Measurements from ENCODE around the gene MAPT. TPM values are rescaled to one million over a fixed set of nuclear protein-coding genes. Genes with fewer than 3 reads are reported as not detected.

Gene MAPT
- total and polyA plus RNA-seq, 7 experiments from 2014 or later = 0.12 to 1.3 (median 0.80) TPM

DNA sequence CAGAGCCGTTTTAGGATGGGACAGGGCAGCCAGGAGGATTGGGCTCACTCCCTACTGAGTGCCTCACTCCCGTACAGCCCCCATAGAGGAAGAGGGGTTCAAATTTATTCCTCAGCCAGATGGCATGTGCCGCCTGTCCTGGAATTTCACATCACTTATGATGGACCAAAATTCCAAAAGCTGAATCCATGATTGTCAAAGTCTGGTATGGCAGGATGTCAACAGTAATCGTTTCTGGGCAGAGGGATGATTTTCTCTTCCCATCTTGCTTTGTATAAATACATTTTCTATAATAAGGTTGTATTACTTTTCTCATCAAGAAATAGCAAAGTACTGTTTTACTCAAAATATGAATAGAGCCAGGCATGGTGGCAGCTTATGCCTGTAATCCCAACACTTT is 66.0 kb downstream of the MAPT start:
- Mint-ChIP-seq H3K27ac (no peak overlapping the region), H3K36me3 (no peaks in the 10 kb centered on the region)

DNA sequence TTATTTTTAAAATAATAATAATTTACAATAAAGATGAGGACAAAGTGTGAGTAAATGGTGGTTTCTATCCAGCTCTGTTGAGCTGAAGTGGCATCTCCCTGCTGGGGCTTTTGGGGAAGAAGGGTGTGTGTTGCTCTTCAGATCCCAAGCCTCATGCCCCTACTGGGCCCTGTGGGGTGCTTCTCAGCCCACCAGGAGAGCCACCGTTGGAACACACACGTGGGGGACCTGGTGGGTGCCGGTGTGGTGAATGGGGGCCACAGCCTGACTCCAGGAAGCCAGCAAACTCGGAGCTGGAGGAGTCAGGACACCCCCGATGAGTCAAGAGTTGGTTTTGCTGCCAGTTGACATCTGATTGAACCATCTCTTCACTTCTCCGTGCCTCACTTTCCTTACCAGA is 66.9 kb downstream of the MAPT start:
- H3K27me3 Mint-ChIP-seq = peaks cover 0 to 10% (median 4%) of the 10 kb centered on the region in 5 donors
- Histone ChIP-seq H3K4me3 (ENCODE audit: low read length) (no peak overlapping the region), H3K27ac (ENCODE audit: low read depth, low read length) (no peak overlapping the region), H3K9me3 (ENCODE audit: control insufficient read depth in 2 of 3, low read length in 3 of 3) (no peaks in the 10 kb centered on the region), H3K4me1 (ENCODE audit: control insufficient read depth in 2 of 2, insufficient read depth in 2 of 2, low read length in 2 of 2) (no peaks in the 10 kb centered on the region), H3K27me3 (ENCODE audit: control insufficient read depth in 2 of 2, insufficient read depth in 2 of 2, low read length in 2 of 2) (no peaks in the 10 kb centered on the region), H3K36me3 (ENCODE audit: control insufficient read depth in 2 of 3, insufficient read depth in 3 of 3, low read length in 3 of 3) (no peaks in the 10 kb centered on the region)
- H3K36me3 Mint-ChIP-seq = no peaks in the 10 kb centered on the region
- no peaks in the 10 kb centered on the region for H3K4me1 Mint-ChIP-seq
- intact Hi-C loops (cut with micrococcal nuclease) = no loop called here
- ATAC-seq = no peak
- DNase-seq = no peak
- H3K27ac Mint-ChIP-seq = no peak overlapping the region
- H3K9me3 Mint-ChIP-seq = no peaks in the 10 kb centered on the region
- ChIA-PET POLR2A (interaction anchor here (0.7 kb wide), 1 partner anchor 960 kb away, joined by 3 read pairs; no protein-coding TSS in a partner anchor), CTCF (no interaction called here)
- H3K4me3 Mint-ChIP-seq = no peak overlapping the region

More for the DNA sequence above, 66.0 kb downstream of the MAPT start:
- DNase-seq (no peak), ATAC-seq (no peak)
- Histone ChIP-seq H3K27ac (ENCODE audit: low read depth, low read length) (no peak overlapping the region), H3K27me3 (ENCODE audit: control insufficient read depth in 2 of 2, insufficient read depth in 2 of 2, low read length in 2 of 2) (no peaks in the 10 kb centered on the region), H3K4me3 (ENCODE audit: low read length) (no peak overlapping the region), H3K9me3 (ENCODE audit: control insufficient read depth in 2 of 3, low read length in 3 of 3) (no peaks in the 10 kb centered on the region), H3K36me3 (ENCODE audit: control insufficient read depth in 2 of 3, insufficient read depth in 3 of 3, low read length in 3 of 3) (no peaks in the 10 kb centered on the region), H3K4me1 (ENCODE audit: control insufficient read depth in 2 of 2, insufficient read depth in 2 of 2, low read length in 2 of 2) (no peaks in the 10 kb centered on the region)
- Mint-ChIP-seq H3K4me1 (no peaks in the 10 kb centered on the region), H3K9me3 (no peaks in the 10 kb centered on the region), H3K27me3 (peaks cover 0 to 4% (median 0%) of the 10 kb centered on the region in 5 donors), H3K4me3 (no peak overlapping the region)
- intact Hi-C loops (cut with micrococcal nuclease) = no loop called here
- ChIA-PET CTCF (no interaction called here), POLR2A (no interaction called here)

DNA sequence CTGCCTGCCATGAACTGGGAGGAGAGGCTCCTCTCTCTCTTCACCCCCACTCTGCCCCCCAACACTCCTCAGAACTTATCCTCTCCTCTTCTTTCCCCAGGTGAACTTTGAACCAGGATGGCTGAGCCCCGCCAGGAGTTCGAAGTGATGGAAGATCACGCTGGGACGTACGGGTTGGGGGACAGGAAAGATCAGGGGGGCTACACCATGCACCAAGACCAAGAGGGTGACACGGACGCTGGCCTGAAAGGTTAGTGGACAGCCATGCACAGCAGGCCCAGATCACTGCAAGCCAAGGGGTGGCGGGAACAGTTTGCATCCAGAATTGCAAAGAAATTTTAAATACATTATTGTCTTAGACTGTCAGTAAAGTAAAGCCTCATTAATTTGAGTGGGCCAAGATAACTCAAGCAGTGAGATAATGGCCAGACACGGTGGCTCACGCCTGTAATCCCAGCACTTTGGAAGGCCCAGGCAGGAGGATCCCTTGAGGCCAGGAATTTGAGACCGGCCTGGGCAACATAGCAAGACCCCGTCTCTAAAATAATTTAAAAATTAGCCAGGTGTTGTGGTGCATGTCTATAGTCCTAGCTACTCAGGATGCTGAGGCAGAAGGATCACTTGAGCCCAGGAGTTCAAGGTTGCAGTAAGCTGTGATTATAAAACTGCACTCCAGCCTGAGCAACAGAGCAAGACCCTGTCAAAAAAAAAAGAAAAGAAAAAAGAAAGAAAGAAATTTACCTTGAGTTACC is 68.0 kb downstream of the MAPT start:
- ATAC-seq = no peak
- Histone ChIP-seq H3K27me3 (ENCODE audit: control insufficient read depth in 2 of 2, insufficient read depth in 2 of 2, low read length in 2 of 2) (no peaks in the 10 kb centered on the region), H3K4me3 (ENCODE audit: low read length) (no peak overlapping the region), H3K27ac (ENCODE audit: low read depth, low read length) (no peak overlapping the region), H3K9me3 (ENCODE audit: control insufficient read depth in 2 of 3, low read length in 3 of 3) (no peaks in the 10 kb centered on the region), H3K36me3 (ENCODE audit: control insufficient read depth in 2 of 3, insufficient read depth in 3 of 3, low read length in 3 of 3) (no peaks in the 10 kb centered on the region), H3K4me1 (ENCODE audit: control insufficient read depth in 2 of 2, insufficient read depth in 2 of 2, low read length in 2 of 2) (no peaks in the 10 kb centered on the region)
- no peak for DNase-seq
- no peaks in the 10 kb centered on the region for H3K4me1 Mint-ChIP-seq
- H3K27me3 Mint-ChIP-seq = peaks cover 0 to 15% (median 4%) of the 10 kb centered on the region in 5 donors
- no peaks in the 10 kb centered on the region for H3K36me3 Mint-ChIP-seq
- POLR2A ChIA-PET = no interaction called here
- intact Hi-C loops (cut with micrococcal nuclease) = no loop called here
- H3K4me3 Mint-ChIP-seq = no peak overlapping the region
- no peak overlapping the region for H3K27ac Mint-ChIP-seq
- CTCF ChIA-PET = interaction anchor here (0.7 kb wide), 1 partner anchor 304 kb away, joined by 3 read pairs; no protein-coding TSS in a partner anchor
- no peaks in the 10 kb centered on the region for H3K9me3 Mint-ChIP-seq

DNA sequence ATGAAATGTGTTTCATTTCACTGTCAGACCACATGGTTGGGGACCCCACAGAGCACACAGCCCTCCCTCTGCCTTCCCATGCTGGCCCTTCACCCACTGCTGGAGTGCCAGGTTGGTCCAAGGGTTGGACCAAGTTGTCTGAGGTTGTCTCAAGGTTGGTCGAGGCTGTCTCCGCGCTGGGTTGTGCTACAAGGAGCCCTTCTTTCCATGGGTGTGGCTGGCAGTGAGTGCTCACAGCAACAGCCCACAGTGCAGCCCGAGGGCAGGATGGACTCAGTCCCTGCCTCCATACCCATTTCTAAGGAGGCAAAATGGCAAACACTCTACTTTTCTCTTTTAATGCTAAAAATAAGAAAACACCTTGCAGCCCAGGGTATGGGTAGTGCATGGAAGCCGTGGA is 68.9 kb downstream of the MAPT start:
- Mint-ChIP-seq H3K9me3 (no peaks in the 10 kb centered on the region), H3K4me3 (no peak overlapping the region), H3K27me3 (peaks cover 6 to 22% (median 10%) of the 10 kb centered on the region in 5 donors), H3K4me1 (no peaks in the 10 kb centered on the region), H3K27ac (no peak overlapping the region), H3K36me3 (no peaks in the 10 kb centered on the region)
- intact Hi-C loops (cut with micrococcal nuclease) = no loop called here
- H3K27ac ChIP-seq (ENCODE audit: low read depth, low read length) = no peak overlapping the region
- no peaks in the 10 kb centered on the region for H3K4me1 ChIP-seq (ENCODE audit: control insufficient read depth in 2 of 2, insufficient read depth in 2 of 2, low read length in 2 of 2)
- POLR2A ChIA-PET = no interaction called here
- no peak overlapping the region for H3K4me3 ChIP-seq (ENCODE audit: low read length)
- no peaks in the 10 kb centered on the region for H3K9me3 ChIP-seq (ENCODE audit: control insufficient read depth in 2 of 3, low read length in 3 of 3)
- CTCF ChIA-PET = no interaction called here
- no peaks in the 10 kb centered on the region for H3K36me3 ChIP-seq (ENCODE audit: control insufficient read depth in 2 of 3, insufficient read depth in 3 of 3, low read length in 3 of 3)
- ATAC-seq (no peak), DNase-seq (no peak)
- no peaks in the 10 kb centered on the region for H3K27me3 ChIP-seq (ENCODE audit: control insufficient read depth in 2 of 2, insufficient read depth in 2 of 2, low read length in 2 of 2)

DNA sequence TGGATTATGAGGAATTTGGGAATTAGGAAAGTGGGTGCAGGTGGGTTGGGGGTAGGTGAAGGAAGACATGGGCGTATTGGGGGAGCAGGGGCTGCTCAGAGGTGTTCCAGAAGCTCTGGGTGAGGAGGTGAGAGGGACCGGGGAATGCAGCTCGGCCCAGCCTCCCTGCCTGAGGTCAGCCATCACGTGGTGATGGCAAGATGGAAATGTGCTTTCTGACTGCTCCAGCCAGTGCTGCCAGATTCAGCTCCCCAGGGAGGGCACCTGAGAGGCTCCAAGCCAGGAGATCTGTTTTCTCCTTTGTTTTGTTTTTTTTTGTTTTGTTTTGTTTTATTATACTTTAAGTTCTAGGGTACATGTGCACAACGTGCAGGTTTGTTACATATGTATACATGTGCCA is 69.5 kb downstream of the MAPT start:
- no peaks in the 10 kb centered on the region for H3K9me3 ChIP-seq (ENCODE audit: control insufficient read depth in 2 of 3, low read length in 3 of 3)
- H3K36me3 ChIP-seq (ENCODE audit: control insufficient read depth in 2 of 3, insufficient read depth in 3 of 3, low read length in 3 of 3) = no peaks in the 10 kb centered on the region
- ATAC-seq = no peak
- H3K27ac ChIP-seq (ENCODE audit: low read depth, low read length) = no peak overlapping the region
- no peak overlapping the region for H3K4me3 ChIP-seq (ENCODE audit: low read length)
- H3K4me1 ChIP-seq (ENCODE audit: control insufficient read depth in 2 of 2, insufficient read depth in 2 of 2, low read length in 2 of 2) = no peaks in the 10 kb centered on the region
- H3K27me3 ChIP-seq (ENCODE audit: control insufficient read depth in 2 of 2, insufficient read depth in 2 of 2, low read length in 2 of 2) = no peaks in the 10 kb centered on the region
- no peaks in the 10 kb centered on the region for H3K9me3 Mint-ChIP-seq
- POLR2A ChIA-PET = no interaction called here
- no peaks in the 10 kb centered on the region for H3K4me1 Mint-ChIP-seq
- no peak overlapping the region for H3K27ac Mint-ChIP-seq
- intact Hi-C loops (cut with micrococcal nuclease) = no loop called here
- peaks cover 6 to 20% (median 10%) of the 10 kb centered on the region in 5 donors for H3K27me3 Mint-ChIP-seq
- no peaks in the 10 kb centered on the region for H3K36me3 Mint-ChIP-seq
- H3K4me3 Mint-ChIP-seq = no peak overlapping the region
- CTCF ChIA-PET = no interaction called here
- DNase-seq = no peak

DNA sequence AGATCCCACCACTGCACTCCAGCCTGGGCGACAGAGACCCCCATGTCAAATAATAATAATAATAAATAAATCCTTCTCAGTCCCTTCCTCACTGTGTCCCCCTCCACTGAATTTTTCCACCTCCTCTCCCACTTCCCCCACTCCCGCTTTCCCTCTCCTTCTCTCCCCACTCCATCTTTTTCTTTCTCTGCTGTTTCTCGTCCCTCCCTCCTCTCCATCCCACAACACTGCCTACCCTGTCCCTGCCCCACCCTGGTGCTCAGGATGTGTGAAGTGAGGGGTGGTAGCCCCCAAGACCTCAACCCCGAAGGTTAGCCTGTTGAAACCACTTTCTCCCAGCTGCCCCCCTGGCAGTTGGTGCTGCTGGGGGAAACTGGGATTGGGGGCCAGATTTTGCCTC is 70.3 kb downstream of the MAPT start:
- Histone ChIP-seq H3K27me3 (ENCODE audit: control insufficient read depth in 2 of 2, insufficient read depth in 2 of 2, low read length in 2 of 2) (no peaks in the 10 kb centered on the region), H3K27ac (ENCODE audit: low read depth, low read length) (no peak overlapping the region), H3K4me1 (ENCODE audit: control insufficient read depth in 2 of 2, insufficient read depth in 2 of 2, low read length in 2 of 2) (no peaks in the 10 kb centered on the region), H3K4me3 (ENCODE audit: low read length) (no peak overlapping the region), H3K9me3 (ENCODE audit: control insufficient read depth in 2 of 3, low read length in 3 of 3) (no peaks in the 10 kb centered on the region), H3K36me3 (ENCODE audit: control insufficient read depth in 2 of 3, insufficient read depth in 3 of 3, low read length in 3 of 3) (no peaks in the 10 kb centered on the region)
- ATAC-seq (no peak), DNase-seq (no peak)
- H3K4me3 Mint-ChIP-seq = no peak overlapping the region
- H3K9me3 Mint-ChIP-seq = peaks cover 0 to 1% (median 0%) of the 10 kb centered on the region in 11 donors
- H3K36me3 Mint-ChIP-seq = peaks cover 0 to 3% (median 0%) of the 10 kb centered on the region in 5 donors
- H3K27ac Mint-ChIP-seq = no peak overlapping the region
- ChIA-PET POLR2A (no interaction called here), CTCF (interaction anchor here (0.7 kb wide), 1 partner anchor 303 kb away, joined by 3 read pairs; no protein-coding TSS in a partner anchor)
- intact Hi-C loops (cut with micrococcal nuclease) = no loop called here
- H3K27me3 Mint-ChIP-seq = peaks cover 6 to 23% (median 12%) of the 10 kb centered on the region in 5 donors
- H3K4me1 Mint-ChIP-seq = no peaks in the 10 kb centered on the region

DNA sequence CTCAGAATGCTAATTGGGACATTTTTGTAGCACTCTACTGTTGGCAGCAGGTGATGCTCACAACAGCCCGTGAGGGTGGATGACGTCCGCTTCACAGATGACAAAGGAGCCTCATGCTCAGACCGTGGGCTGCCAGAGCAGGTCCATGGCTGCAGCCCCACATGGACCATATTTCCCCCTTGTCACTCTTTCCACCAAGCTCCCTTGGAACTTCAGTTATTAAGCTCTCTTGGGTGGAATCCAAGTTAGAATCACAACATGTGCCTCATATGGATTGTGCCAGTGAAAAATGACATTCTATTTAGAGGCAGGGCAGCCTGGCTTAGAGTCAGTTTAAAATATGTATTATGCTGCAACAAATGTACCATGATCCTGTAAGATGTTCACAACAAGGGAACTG is 71.5 kb downstream of the MAPT start:
- no peaks in the 10 kb centered on the region for H3K27me3 ChIP-seq (ENCODE audit: control insufficient read depth in 2 of 2, insufficient read depth in 2 of 2, low read length in 2 of 2)
- H3K9me3 Mint-ChIP-seq = peaks cover 0 to 4% (median 0%) of the 10 kb centered on the region in 11 donors
- CTCF ChIA-PET = no interaction called here

More for the DNA sequence above, 71.5 kb downstream of the MAPT start:
- H3K27ac Mint-ChIP-seq = no peak overlapping the region
- peaks cover 0 to 6% (median 0%) of the 10 kb centered on the region in 5 donors for H3K36me3 Mint-ChIP-seq
- Histone ChIP-seq H3K27ac (ENCODE audit: low read depth, low read length) (no peak overlapping the region), H3K9me3 (ENCODE audit: control insufficient read depth in 2 of 3, low read length in 3 of 3) (no peaks in the 10 kb centered on the region), H3K4me3 (ENCODE audit: low read length) (no peak overlapping the region), H3K4me1 (ENCODE audit: control insufficient read depth in 2 of 2, insufficient read depth in 2 of 2, low read length in 2 of 2) (no peaks in the 10 kb centered on the region), H3K36me3 (ENCODE audit: control insufficient read depth in 2 of 3, insufficient read depth in 3 of 3, low read length in 3 of 3) (no peaks in the 10 kb centered on the region)
- H3K4me3 Mint-ChIP-seq = no peak overlapping the region
- intact Hi-C loops (cut with micrococcal nuclease) = no loop called here
- no peaks in the 10 kb centered on the region for H3K4me1 Mint-ChIP-seq
- POLR2A ChIA-PET = no interaction called here
- peaks cover 6 to 24% (median 16%) of the 10 kb centered on the region in 5 donors for H3K27me3 Mint-ChIP-seq
- DNase-seq (no peak), ATAC-seq (no peak)

Data from naive thymus-derived CD4-positive, alpha-beta T cell (primary cell).